ENCODE results near the gene NRARP.

GRCh38 chr9:137317718-137318511 lies 15.8 kb upstream of the NRARP start:
- TF ChIP-seq EZH2phosphoT487 (IDR thresholded peaks at IDR 0.05; ENCODE audit: insufficient read depth, low read depth): no peak
- TF ChIP-seq EZH2 (IDR thresholded peaks at IDR 0.05; ENCODE audit: insufficient read depth, poor library complexity, severe bottlenecking): no peak

Data from GM23248 (cell line).